GM18951 (cell line): ENCODE data around the gene RNASE11.
"Not testable (repeated sequence)": the region's sequence is repeated elsewhere in the genome, so short reads cannot be mapped to it uniquely, and the experiment has no call there.

Experiments
- POLR2A ChIP-seq: IDR thresholded peaks from 4 replicates; pipeline ENCODE4 v1.6.1; 2011; ENCODE audit warnings: mild to moderate bottlenecking; ENCODE audit not compliant: insufficient read length, insufficient read depth; ENCODE audit errors: extremely low read depth
- in situ Hi-C: fragments of 300-500 bp; cut with MboI; formaldehyde crosslinking; loops from one replicate; pipeline ENCODE4 v1.12.0; 2022; ENCODE audit warnings: low sequenced_read_pairs, mixed read lengths, inconsistent platforms; ENCODE audit not compliant: unreplicated experiment

RNASE11 gene

GRCh38 chr14:20591235-20591634 lies 3.4 kb upstream of the RNASE11 start, which contains the start of gene RNASE12:
RNASE12 (minus strand) TSS chr14:20591376; CDS start chr14:20590723, 653 bp downstream.
- in situ Hi-C loops: no loop called here
- TF ChIP-seq POLR2A: no peak

- in situ Hi-C loops: no loop called here
- no peak for TF ChIP-seq POLR2A
Measured at GRCh38 chr14:20583908-20584307, 3.9 kb downstream of the RNASE11 start.

- TF ChIP-seq POLR2A: no peak
- in situ Hi-C loops: no loop called here
Measured at GRCh38 chr14:20583142-20583541, 4.7 kb downstream of the RNASE11 start.

GRCh38 chr14:20580242-20580641 lies 7.6 kb downstream of the RNASE11 start:
- no peak for TF ChIP-seq POLR2A
- in situ Hi-C loops: no loop called here

GRCh38 chr14:20578784-20579502 lies 8.9 kb downstream of the RNASE11 start:
- in situ Hi-C loops: no loop called here
- TF ChIP-seq POLR2A: no peak

DNA sequence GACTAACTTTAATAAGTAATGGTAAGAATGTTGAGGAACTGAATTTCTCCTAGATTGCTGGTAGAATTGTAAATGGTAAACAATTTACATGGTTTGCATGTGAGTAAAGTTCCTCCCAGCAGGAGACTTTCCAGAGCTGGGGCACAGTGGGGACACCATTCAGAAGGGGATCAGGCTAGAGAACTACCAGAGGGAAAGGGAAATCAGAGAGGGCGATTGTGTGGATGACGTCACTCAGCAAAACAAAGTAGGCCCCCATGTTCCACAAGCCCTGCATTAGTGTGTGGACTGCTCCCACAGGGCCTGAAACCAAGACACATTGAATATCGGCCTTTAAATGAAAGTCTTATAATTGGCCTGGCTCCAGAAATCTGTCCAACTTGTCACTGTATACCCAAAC lies 9.5 kb downstream of the RNASE11 start:
- TF ChIP-seq POLR2A: no peak
- in situ Hi-C loops: no loop called here

DNA sequence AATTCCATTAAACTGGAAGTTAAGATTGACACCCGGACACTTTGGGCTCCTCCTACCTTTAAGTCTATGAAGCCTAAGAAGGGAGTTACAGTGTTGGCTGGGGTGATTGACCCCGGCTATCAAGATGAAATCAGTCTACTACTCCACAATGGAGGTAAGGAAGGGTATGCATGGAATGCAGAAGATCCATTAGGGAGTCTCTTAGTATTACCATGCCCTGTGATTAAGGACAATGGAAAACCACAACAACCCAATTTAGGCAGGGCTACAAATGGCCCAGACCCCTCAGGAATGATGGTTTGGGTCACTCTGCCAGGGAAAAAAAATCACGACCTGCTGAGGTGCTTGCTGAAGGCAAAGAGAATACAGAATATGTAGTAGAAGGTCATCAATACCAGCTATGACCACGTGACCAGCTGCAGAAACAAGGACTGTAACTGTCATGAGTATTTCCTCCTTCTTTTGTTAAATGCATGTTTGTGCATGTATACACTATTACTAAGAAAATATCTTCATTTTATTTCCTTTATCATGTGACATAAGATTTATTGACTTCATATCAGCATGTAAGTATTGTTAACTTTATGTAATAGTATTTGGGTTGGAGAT lies 15.3 kb downstream of the RNASE11 start:
- in situ Hi-C loops: not testable (repeated sequence)

DNA sequence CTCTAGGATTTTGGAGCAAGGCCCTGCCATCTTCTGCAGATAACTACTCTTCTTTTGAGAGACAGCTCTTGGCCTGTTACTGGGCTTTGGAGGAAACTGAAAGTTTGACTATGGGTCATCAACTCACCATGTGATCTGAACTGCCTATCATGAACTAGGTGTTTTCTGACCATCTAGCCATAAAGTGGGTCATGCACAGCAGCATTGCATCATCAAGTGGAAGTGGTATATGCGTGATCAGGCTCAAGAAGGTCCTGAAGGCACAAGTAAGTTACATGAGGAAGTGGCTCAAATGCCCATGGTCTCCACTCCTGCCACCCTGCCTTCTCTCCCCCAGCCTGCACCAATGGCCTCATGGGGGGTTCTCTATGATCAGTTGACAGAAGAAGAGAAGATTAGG lies 17.1 kb downstream of the RNASE11 start:
- in situ Hi-C loops: not testable (repeated sequence)

GRCh38 chr14:20569865-20570264 lies 17.9 kb downstream of the RNASE11 start:
- in situ Hi-C loops: not testable (repeated sequence)

DNA sequence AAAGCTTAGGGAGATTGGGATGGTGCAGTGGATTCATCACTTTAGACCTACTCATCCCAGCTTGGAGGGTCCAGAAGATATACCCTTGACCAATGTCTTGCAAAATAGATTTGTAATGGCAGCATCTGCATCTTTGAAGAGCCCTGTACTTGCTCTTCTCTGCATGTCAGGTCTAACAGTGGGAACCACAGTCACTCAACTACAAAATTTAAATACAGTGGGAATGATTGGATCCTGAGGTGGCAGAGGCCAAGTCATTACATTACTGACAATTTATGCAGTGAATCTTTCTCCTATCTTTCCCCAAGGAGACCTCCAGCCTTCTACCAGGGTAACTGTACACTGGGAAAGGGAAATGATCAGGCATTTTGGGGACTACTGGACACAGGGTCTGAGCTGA lies 18.7 kb downstream of the RNASE11 start:
- in situ Hi-C loops: no loop called here
- TF ChIP-seq POLR2A: no peak

DNA sequence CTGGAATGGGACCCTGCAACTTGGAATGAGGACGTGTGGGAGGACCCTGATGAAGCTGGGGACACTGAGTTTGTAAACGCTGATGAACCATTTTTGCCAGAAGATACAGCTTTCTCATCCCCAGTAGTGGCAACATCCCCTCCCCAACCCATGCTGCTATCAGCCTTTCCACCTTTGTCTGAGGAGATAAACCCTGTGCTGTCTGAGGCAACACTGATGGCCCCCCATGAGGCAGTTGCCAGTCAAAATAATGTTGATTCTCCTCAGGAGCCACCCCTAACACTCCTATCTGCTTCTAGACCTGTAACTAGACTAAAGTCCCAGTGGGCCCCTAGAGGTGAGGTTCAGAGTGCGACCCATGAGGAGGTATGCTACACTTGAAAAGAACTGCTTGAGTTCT lies 19.4 kb downstream of the RNASE11 start:
- in situ Hi-C loops: no loop called here

DNA sequence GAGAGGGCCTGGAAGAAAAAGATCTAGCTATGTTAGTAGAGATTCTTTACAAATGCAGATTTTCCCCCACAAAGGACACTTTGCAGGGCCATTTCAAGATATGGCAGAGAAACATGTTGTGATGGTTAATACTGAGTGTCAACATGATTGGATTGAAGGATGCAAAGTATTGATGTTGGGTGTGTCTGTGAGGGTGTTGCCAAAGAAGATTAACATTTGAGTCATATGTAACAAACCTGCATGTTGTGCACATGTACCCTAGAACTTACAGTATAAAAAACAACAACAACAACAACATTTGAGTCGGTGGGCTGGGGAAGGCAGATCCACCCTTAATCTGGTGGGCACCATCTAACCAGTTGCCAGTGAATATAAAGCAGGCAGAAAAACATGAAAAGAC lies 20.6 kb downstream of the RNASE11 start:
- in situ Hi-C loops: not testable (repeated sequence)

More for the DNA sequence above, 19.4 kb downstream of the RNASE11 start:
- TF ChIP-seq POLR2A: no peak

DNA sequence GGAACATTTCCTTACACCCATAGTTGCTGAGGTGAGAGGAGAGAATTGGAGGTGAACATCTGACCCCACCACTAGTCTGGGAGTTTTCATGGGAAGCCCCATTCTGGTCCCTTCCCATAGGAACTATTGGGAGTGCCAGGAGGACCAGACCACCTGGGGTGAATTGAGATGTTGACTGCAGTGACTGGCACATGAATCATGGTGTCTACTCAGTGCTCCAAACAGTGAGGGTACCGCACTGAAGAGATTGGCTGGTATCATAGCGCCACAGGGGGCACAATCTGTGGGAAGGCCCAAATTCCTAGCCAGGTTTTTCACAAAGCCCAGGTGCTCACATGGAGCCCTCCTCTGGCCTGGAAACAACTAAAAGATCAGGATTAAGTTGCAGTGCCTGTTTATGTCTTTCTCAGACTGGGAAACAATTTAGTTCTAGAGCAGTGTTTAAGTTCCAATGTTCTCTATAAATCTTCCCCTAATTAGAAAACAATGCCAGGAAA lies 23.3 kb downstream of the RNASE11 start:
- no peak for TF ChIP-seq POLR2A
- in situ Hi-C loops: no loop called here

DNA sequence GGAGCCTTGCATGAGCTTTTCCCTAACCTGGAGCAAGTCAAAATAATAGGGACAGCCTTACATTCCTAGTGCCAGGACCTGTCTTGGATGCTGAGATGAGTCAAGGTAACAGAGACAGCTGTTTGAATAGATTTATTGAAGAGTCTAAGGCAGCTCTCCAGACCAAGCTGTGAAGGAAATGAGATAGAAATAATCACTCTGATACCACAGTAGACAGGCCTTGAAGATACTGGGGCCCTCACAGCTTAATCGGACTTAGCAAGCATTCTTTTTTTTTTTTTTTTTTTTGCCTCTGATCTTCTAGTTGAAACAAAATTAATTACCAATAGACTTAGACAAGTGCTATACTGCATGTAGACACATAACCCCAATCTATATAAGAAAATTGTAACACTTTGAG lies 23.8 kb downstream of the RNASE11 start:
- in situ Hi-C loops: no loop called here

More for the DNA sequence above, 23.8 kb downstream of the RNASE11 start:
- TF ChIP-seq POLR2A: no peak
